Esophagus (tissue), 2 donors: ENCODE measurements around the gene NFATC3. TPM values are rescaled to one million over a fixed set of nuclear protein-coding genes. Genes with fewer than 3 reads are reported as not detected.
"Not testable (repeated sequence)": the region's sequence is repeated elsewhere in the genome, so short reads cannot be mapped to it uniquely, and the experiment has no call there.

Experiments
- H3K27ac ChIP-seq, 2 donors: one replicate each; pipeline ENCODE4 v1.5.1; 2013; ENCODE audit warnings: low read depth in 2 of 2, mild to moderate bottlenecking in 2 of 2, inconsistent platforms in 1 of 2, low read length in 1 of 2, moderate library complexity in 1 of 2
- H3K27me3 ChIP-seq, 2 donors: one replicate each; pipeline ENCODE4 v1.6.1; 2013; ENCODE audit warnings: low read length in 2 of 2, control low read depth in 1 of 2, mild to moderate bottlenecking in 1 of 2; ENCODE audit not compliant: insufficient read depth in 2 of 2, control insufficient read depth in 1 of 2
- H3K36me3 ChIP-seq, 2 donors: one replicate each; pipeline ENCODE4 v1.6.1; 2013; ENCODE audit warnings: low read length in 1 of 2; ENCODE audit not compliant: control insufficient read depth in 2 of 2, insufficient read depth in 2 of 2
- H3K4me1 ChIP-seq, 2 donors: one replicate each; pipeline ENCODE4 v1.6.1; 2013; ENCODE audit warnings: low read length in 1 of 2; ENCODE audit not compliant: control insufficient read depth in 2 of 2, insufficient read depth in 2 of 2
- H3K4me3 ChIP-seq, 2 donors: one replicate each; pipeline ENCODE4 v1.5.1; 2013; ENCODE audit warnings: low read length in 2 of 2, mild to moderate bottlenecking in 2 of 2, low read depth in 1 of 2, moderate library complexity in 1 of 2
- H3K9me3 ChIP-seq, 2 donors: one replicate each; pipeline ENCODE4 v1.6.1; 2013; ENCODE audit warnings: mild to moderate bottlenecking in 2 of 2, low read depth in 1 of 2, low read length in 1 of 2, moderate library complexity in 1 of 2; ENCODE audit not compliant: control insufficient read depth in 2 of 2, insufficient read depth in 1 of 2
- WGBS, 2 donors: extraction: QIAGEN DNeasy Blood & Tissue Kit; methylation state at CpG; one replicate each; pipeline ENCODE4 v1.1.7; 2013; 5-methylcytosine and 5-hydroxymethylcytosine counted together
- polyA plus RNA-seq, 2 donors: library from polyadenylated mRNA; stranded (reverse); fragments of 200-250 nt; gene quantifications; one replicate each; pipeline ENCODE4 v1.2.3, GENCODE V29; 2013
- donor health status: healthy with polysubstance abuse.
- donor health status: Bipolar disorder and iron deficiency.

NFATC3 gene
- polyA plus RNA-seq, 2 donors, result 4.0 to 5.5 TPM

GRCh38 chr16:68113059-68113761 lies 28.0 kb downstream of the NFATC3 start:
- Histone ChIP-seq H3K36me3 (no peaks in the 10 kb centered on the region), H3K4me1 (peaks cover 3 to 8% of the 10 kb centered on the region in 2 donors), H3K9me3 (no peaks in the 10 kb centered on the region), H3K27me3 (no peaks in the 10 kb centered on the region), H3K27ac (no peak overlapping the region), H3K4me3 (no peak overlapping the region)
- 86 to 87% methylated on average over 5 of the region's 5 CpGs for WGBS, 2 donors

- no peak overlapping the region for H3K4me3 ChIP-seq
- H3K4me1 ChIP-seq, result peaks cover 3 to 8% of the 10 kb centered on the region in 2 donors
- 96 to 98% methylated on average over 12 of the region's 12 CpGs for WGBS, 2 donors
- H3K9me3 ChIP-seq, result no peaks in the 10 kb centered on the region
- no peak overlapping the region for H3K27ac ChIP-seq
- H3K27me3 ChIP-seq, result no peaks in the 10 kb centered on the region
- no peaks in the 10 kb centered on the region for H3K36me3 ChIP-seq
Observed at GRCh38 chr16:68113765-68114240, 28.6 kb downstream of the NFATC3 start.

GRCh38 chr16:68114939-68115338 lies 29.8 kb downstream of the NFATC3 start:
- H3K27ac ChIP-seq, H3K9me3 ChIP-seq, H3K4me1 ChIP-seq, H3K4me3 ChIP-seq, H3K27me3 ChIP-seq, H3K36me3 ChIP-seq: not testable (repeated sequence)
- WGBS, 2 donors, result 94% methylated on average over 8 of the region's 8 CpGs

- Histone ChIP-seq H3K27ac (no peak overlapping the region), H3K36me3 (no peaks in the 10 kb centered on the region), H3K27me3 (no peaks in the 10 kb centered on the region), H3K4me1 (peaks cover 3 to 8% of the 10 kb centered on the region in 2 donors), H3K9me3 (no peaks in the 10 kb centered on the region), H3K4me3 (no peak overlapping the region)
- 64 to 70% methylated on average over 2 of the region's 2 CpGs for WGBS, 2 donors
Observed at GRCh38 chr16:68115851-68116250, 30.7 kb downstream of the NFATC3 start.

- H3K27ac ChIP-seq, result no peak overlapping the region
- no peaks in the 10 kb centered on the region for H3K36me3 ChIP-seq
- no peak overlapping the region for H3K4me3 ChIP-seq
- H3K4me1 ChIP-seq, result peaks cover 3 to 8% of the 10 kb centered on the region in 2 donors
- H3K27me3 ChIP-seq, result no peaks in the 10 kb centered on the region
- no peaks in the 10 kb centered on the region for H3K9me3 ChIP-seq
- WGBS, 2 donors, result 73 to 78% methylated on average over 2 of the region's 2 CpGs
Observed at GRCh38 chr16:68116256-68116867, 31.2 kb downstream of the NFATC3 start.

GRCh38 chr16:68117884-68118283 lies 32.7 kb downstream of the NFATC3 start:
- H3K27me3 ChIP-seq, result no peaks in the 10 kb centered on the region
- no peak overlapping the region for H3K4me3 ChIP-seq
- 84 to 86% methylated on average over 3 of the region's 3 CpGs for WGBS, 2 donors

GRCh38 chr16:68118954-68119353 lies 33.8 kb downstream of the NFATC3 start:
- 90 to 91% methylated on average over 13 of the region's 13 CpGs for WGBS, 2 donors
- not testable (repeated sequence) for H3K27me3 ChIP-seq

More at GRCh38 chr16:68117884-68118283, 32.7 kb downstream of the NFATC3 start:
- Histone ChIP-seq H3K36me3 (no peaks in the 10 kb centered on the region), H3K9me3 (no peaks in the 10 kb centered on the region), H3K4me1 (peaks cover 3 to 8% of the 10 kb centered on the region in 2 donors), H3K27ac (no peak overlapping the region)

GRCh38 chr16:68120496-68120895 lies 35.3 kb downstream of the NFATC3 start:
- not testable (repeated sequence) for H3K4me3 ChIP-seq, H3K9me3 ChIP-seq, H3K4me1 ChIP-seq, H3K27me3 ChIP-seq, H3K27ac ChIP-seq, H3K36me3 ChIP-seq
- WGBS, 2 donors, result 94 to 97% methylated on average over 5 of the region's 5 CpGs

More at GRCh38 chr16:68118954-68119353, 33.8 kb downstream of the NFATC3 start:
- H3K4me3 ChIP-seq, H3K27ac ChIP-seq, H3K4me1 ChIP-seq, H3K36me3 ChIP-seq, H3K9me3 ChIP-seq: not testable (repeated sequence)

- Histone ChIP-seq H3K9me3 (no peaks in the 10 kb centered on the region), H3K27ac (no peak overlapping the region), H3K4me3 (no peak overlapping the region), H3K27me3 (no peaks in the 10 kb centered on the region), H3K36me3 (no peaks in the 10 kb centered on the region), H3K4me1 (no peaks in the 10 kb centered on the region)
- 88 to 92% methylated on average over 2 of the region's 2 CpGs for WGBS, 2 donors
Observed at GRCh38 chr16:68126395-68126794, 41.2 kb downstream of the NFATC3 start.
